RWPE1 (cell line): Measurements from ENCODE around the gene ZNF234.

Source experiments
- CTCF ChIA-PET: fragments of 350-600 bp; sonication (Branson Sonifier 250); formaldehyde crosslinking; extraction: SDS; loops from one replicate; lab custom pipeline; 2021; lab: Yijun Ruan, JAX
- POLR2A ChIA-PET: fragments of 400-600 bp; formaldehyde crosslinking; extraction: SDS; loops from one replicate; lab custom pipeline; 2020; ENCODE audit warnings: antibody characterized with exemption; ENCODE audit not compliant: low non-redundant PET; lab: Yijun Ruan, JAX
- DNase-seq: peaks from one replicate; pipeline ENCODE4 v3.0.0; 2012; ENCODE audit warnings: low spot score
- H3K27ac ChIP-seq: fragments of 450-650 bp; 2 replicates; pipeline ENCODE4 v1.5.1; 2017
- TF ChIP-seq, protein P1 (sequence below): fragments of 450-650 bp; conservative IDR thresholded peaks from 2 replicates; pipeline ENCODE4 v1.5.1; 2017; ENCODE audit warnings: low read depth, mild to moderate bottlenecking

The ZNF234 gene

DNA sequence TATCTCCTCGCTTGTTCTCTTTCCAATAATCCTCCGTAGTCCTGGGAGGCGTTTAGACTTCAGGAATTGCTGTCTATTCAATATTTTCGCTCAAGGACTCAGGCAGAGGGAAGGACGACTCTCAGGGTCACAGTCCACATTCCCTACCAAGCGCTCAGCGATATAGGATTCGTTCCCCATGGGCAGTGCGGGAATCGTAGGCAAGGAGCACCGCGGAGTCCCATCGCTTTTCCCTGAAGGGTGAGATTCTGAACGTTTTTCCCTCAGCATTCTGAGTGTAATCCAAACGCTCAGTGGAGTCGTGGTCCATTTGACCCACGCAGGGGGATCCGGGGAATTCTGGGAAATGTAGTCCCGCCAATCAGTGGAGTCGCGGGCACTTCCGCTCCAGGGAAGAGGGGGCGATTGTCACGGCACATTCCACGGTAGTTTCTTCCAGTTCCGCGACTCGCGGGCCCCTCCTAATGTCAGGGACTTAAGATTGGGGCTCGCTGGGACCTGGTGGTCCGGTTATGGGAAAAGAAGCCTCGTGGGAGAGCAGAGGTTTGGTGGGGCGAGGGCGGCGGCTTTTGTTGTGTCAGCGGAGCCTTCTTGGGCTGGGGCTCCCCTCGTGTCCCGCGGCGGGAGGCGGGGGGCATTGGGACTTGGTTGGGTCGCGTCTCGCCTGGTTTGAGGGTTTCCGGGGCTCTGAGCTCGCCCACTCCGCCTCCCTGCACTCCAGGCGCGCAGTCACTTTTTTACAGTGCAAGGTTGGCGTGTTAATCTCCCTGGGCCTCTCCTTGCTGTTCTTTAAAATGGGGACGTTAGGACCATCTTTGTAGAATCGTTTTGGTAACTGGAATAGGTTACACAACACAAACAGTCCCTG, at the start of gene ZNF234:
ZNF234 (plus strand) TSS at position 364 of the 868 bp plus-strand sequence. CDS start 3,079 bp downstream, outside the sequence.
- CTCF ChIA-PET = interaction anchor here (1.0 kb wide), 1 partner anchor 46 kb away, joined by 3 read pairs; no protein-coding TSS in a partner anchor

DNA sequence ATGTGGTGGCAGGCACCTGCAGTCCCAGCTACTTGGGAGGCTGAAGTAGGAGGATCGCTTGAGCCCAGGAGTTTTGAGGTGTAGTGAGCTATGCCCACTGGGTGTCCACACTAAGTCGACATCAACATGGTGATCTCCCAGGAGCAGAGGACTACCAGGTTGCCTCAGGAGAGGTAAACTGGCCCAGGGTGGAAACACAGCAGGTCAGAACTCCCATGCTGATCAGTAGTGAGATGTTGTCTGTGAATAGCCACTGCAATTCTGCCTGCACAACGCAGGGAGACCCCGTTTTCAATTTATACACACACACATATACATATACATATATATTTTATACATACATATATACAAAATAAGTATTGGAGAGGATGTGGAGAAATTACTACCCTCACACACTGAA, 49.2 kb upstream of the ZNF234 start:
- no peak for DNase-seq
- ChIA-PET POLR2A (no interaction called here), CTCF (no interaction called here)
- TF ChIP-seq, protein P1, sequence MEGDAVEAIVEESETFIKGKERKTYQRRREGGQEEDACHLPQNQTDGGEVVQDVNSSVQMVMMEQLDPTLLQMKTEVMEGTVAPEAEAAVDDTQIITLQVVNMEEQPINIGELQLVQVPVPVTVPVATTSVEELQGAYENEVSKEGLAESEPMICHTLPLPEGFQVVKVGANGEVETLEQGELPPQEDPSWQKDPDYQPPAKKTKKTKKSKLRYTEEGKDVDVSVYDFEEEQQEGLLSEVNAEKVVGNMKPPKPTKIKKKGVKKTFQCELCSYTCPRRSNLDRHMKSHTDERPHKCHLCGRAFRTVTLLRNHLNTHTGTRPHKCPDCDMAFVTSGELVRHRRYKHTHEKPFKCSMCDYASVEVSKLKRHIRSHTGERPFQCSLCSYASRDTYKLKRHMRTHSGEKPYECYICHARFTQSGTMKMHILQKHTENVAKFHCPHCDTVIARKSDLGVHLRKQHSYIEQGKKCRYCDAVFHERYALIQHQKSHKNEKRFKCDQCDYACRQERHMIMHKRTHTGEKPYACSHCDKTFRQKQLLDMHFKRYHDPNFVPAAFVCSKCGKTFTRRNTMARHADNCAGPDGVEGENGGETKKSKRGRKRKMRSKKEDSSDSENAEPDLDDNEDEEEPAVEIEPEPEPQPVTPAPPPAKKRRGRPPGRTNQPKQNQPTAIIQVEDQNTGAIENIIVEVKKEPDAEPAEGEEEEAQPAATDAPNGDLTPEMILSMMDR = no peak
- H3K27ac ChIP-seq = no peak overlapping the region

More for the DNA sequence above, at the start of gene ZNF234:
- TF ChIP-seq, protein P1 = no peak
- peak within 1 kb of the TSS; percentile 67 for H3K27ac ChIP-seq
- DNase-seq = peak; percentile 86
- POLR2A ChIA-PET = no interaction called here

DNA sequence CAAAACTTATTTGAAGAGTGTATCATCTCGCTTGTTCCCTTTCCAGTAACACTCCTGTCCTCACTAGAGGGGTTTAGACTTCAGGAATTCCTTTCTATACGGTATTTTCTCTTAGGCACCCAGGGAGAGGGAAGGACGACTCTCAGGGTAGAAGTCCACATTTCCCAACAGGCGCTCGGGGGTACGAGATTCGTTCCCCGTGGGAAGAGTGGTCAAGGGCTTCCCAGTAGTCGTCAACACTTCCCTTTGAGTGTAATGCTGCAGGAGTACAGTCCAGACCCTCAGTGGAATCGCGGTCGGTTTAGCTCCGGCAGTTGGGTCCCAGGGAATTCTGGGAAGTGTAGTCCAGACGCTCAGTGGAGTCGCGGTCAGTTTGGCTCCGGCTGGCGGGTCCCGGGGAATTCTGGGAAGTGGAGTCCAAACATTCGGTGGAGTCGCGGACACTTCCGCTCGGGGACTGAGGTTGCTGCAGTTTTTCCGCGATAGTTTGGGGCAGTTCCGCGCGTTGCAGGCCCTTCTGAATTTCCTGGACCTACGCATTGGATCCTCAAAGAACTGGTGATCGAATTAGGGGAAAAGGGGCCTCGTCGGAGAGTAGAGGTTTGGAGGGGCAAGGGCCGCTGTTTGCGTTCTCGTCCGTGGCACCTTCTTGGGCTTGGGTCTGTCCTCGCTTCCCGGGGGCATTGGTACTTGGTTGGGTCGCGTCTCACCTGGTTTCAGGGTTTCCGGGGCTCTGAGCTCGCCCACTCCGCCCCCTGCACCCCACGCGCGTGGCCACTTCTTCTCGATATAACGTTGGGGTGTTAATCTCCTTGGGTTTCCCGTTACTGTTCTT, 47.2 kb upstream of the ZNF234 start, which contains the start of gene ZNF224:
ZNF224 (plus strand) TSS at position 431 of the 835 bp plus-strand sequence. CDS start 3,513 bp downstream, outside the sequence.
- H3K27ac ChIP-seq = peak within 1 kb of the TSS; percentile 77
- ChIA-PET POLR2A (no interaction called here), CTCF (interaction anchor here (0.6 to 1.2 kb wide), 2 partner anchors 160 to 225 kb away, joined by 3 to 4 read pairs; no protein-coding TSS in a partner anchor)
- DNase-seq = peak; percentile 90
- TF ChIP-seq, protein P1 = no peak

DNA sequence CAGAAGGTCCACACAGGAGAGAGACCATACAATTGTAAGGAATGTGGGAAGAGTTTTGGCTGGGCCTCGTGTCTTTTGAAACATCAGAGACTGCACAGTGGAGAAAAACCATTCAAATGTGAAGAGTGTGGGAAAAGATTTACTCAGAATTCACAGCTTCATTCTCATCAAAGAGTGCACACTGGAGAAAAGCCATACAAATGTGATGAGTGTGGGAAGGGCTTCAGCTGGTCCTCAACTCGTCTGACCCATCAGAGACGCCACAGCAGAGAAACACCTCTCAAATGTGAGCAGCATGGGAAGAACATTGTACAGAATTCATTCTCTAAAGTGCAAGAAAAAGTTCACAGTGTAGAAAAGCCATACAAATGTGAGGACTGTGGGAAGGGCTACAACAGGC, 33.6 kb upstream of the ZNF234 start:
- CTCF ChIA-PET = no interaction called here
- POLR2A ChIA-PET = no interaction called here
- no peak overlapping the region for H3K27ac ChIP-seq
- DNase-seq = no peak
- TF ChIP-seq, protein P1 = no peak

DNA sequence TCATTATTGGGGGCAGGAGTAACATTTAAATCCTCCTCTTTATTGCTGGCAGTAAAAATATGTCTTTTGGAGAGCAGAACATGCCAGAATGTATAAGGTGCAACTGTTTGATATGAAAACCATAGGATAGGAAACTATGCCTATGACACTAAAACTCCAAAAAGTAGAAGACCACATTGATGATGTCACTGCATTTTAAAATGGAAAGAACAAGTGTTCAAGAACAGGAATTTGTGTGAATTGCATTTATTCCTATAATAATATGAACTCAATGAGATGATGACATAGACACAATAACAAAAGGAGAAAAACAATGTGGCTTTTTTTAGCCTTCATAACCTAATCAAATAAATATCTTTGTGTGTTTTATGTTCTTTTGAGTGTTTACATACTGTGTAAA, 31.9 kb upstream of the ZNF234 start:
- ChIA-PET CTCF (no interaction called here), POLR2A (no interaction called here)
- DNase-seq = no peak
- TF ChIP-seq, protein P1 = no peak
- no peak overlapping the region for H3K27ac ChIP-seq

DNA sequence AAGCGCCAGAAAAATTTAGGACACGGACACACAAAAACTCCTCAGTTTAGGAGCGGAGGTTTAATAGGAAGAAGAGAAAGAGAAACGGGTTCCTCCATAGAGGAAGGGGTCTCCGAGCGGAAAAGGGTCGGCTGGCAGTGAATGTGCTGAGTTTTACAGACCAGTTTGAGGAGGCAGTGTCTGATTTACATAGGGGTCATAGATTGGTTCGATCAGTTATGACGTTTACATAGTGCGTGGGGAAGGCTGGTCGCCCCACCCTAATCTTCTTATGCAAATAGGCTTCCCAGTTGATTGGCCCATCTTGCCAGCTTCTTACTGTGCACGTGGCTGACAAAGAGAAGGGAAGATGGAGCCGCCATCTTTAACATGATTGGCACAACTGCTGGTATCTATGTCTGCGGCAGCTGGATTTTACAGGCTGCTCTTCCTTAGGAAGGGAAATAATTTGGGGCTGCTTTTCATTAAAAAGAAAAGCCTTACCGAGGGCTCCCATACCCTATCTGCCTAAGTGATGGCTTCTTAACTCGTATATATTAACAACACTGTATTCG, 29.4 kb upstream of the ZNF234 start:
- no peak overlapping the region for H3K27ac ChIP-seq
- CTCF ChIA-PET = no interaction called here

More for the DNA sequence above, 29.4 kb upstream of the ZNF234 start:
- POLR2A ChIA-PET = no interaction called here
- peak; percentile 4 for DNase-seq
- TF ChIP-seq, protein P1 = no peak
